Thymus (tissue), 11 donors: ENCODE measurements around the gene TNS3. TPM values are rescaled to one million over a fixed set of nuclear protein-coding genes. Genes with fewer than 3 reads are reported as not detected.
A peak's percentile ranks its signal among the peaks of the same experiment; 100 is the strongest.

ENCODE experiments used
- DNase-seq, 9 donors: peaks; one replicate each; pipeline ENCODE4 v3.0.0-alpha.2; 2013; ENCODE audit warnings: low spot score in 9 of 9, low read depth in 6 of 9, missing footprints in 1 of 9
- H3K27ac ChIP-seq, 2 donors: one replicate each; pipeline ENCODE4 v1.5.1; 2013; ENCODE audit warnings: control low read depth in 1 of 2, low read depth in 1 of 2, low read length in 1 of 2, mild to moderate bottlenecking in 1 of 2, moderate library complexity in 1 of 2
- H3K27me3 ChIP-seq, 2 donors: one replicate each; pipeline ENCODE4 v1.5.1; 2013; ENCODE audit warnings: low read length in 1 of 2; ENCODE audit not compliant: control insufficient read depth in 2 of 2, insufficient read depth in 1 of 2
- H3K36me3 ChIP-seq, 2 donors: one replicate each; pipeline ENCODE4 v1.5.1; 2013; ENCODE audit warnings: low read length in 1 of 2, mild to moderate bottlenecking in 1 of 2, moderate library complexity in 1 of 2; ENCODE audit not compliant: control insufficient read depth in 2 of 2, insufficient read depth in 2 of 2
- H3K4me1 ChIP-seq, 2 donors: one replicate each; pipeline ENCODE4 v1.5.1; 2013; ENCODE audit warnings: low read length in 2 of 2; ENCODE audit not compliant: control insufficient read depth in 2 of 2, insufficient read depth in 2 of 2
- H3K4me3 ChIP-seq, 2 donors: one replicate each; pipeline ENCODE4 v1.5.1; 2013; ENCODE audit warnings: low read length in 2 of 2, control low read depth in 1 of 2, mild to moderate bottlenecking in 1 of 2
- H3K9me3 ChIP-seq, 2 donors: one replicate each; pipeline ENCODE4 v1.5.1; 2013; ENCODE audit warnings: low read length in 1 of 2, mild to moderate bottlenecking in 1 of 2; ENCODE audit not compliant: control insufficient read depth in 2 of 2, insufficient read depth in 1 of 2
- WGBS: extraction: QIAGEN DNeasy Blood & Tissue Kit; methylation state at CpG from one replicate; pipeline ENCODE4 v1.1.7; 2013; 5-methylcytosine and 5-hydroxymethylcytosine counted together
- polyA plus RNA-seq: library from polyadenylated mRNA; stranded (reverse); fragments of 200-250 nt; gene quantifications from one replicate; pipeline ENCODE4 v1.2.3, GENCODE V29; 2013
- total RNA-seq: library from RNA; stranded (reverse); fragments of 120-200 nt; gene quantifications from one replicate; pipeline ENCODE4 v1.2.4, GENCODE V29; 2013
- donor health status: healthy.

Gene TNS3
- total and polyA plus RNA-seq, 2 donors = 5.9 to 6.2 TPM

DNA sequence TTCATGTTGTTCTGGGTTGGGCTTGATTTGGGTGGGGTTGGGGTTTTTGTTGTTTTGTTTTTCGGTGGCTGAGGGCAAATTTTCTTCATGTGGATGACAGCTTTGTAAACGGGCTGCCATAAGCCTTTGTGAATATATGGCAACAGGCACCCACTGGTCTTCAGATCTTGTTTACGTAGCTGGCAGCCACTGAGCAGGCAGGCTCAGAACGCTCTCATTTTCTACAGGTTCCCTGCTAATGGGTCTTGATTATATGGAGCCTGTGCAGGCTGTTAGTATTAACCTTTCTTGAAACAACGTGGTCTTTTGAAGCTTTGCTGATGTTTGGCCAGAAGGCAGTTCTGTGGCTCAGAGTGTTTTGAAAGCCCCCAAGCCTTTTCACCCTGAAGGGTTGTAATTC, 199.7 kb downstream of the TNS3 start:
- WGBS = 87% methylated on average over 5 of the region's 5 CpGs
- no peaks in the 10 kb centered on the region for H3K36me3 ChIP-seq
- no peak overlapping the region for H3K27ac ChIP-seq
- H3K27me3 ChIP-seq = no peaks in the 10 kb centered on the region
- H3K9me3 ChIP-seq = no peaks in the 10 kb centered on the region
- H3K4me1 ChIP-seq = peaks cover 0 to 3% of the 10 kb centered on the region in 2 donors
- DNase-seq = no peak
- no peak overlapping the region for H3K4me3 ChIP-seq

DNA sequence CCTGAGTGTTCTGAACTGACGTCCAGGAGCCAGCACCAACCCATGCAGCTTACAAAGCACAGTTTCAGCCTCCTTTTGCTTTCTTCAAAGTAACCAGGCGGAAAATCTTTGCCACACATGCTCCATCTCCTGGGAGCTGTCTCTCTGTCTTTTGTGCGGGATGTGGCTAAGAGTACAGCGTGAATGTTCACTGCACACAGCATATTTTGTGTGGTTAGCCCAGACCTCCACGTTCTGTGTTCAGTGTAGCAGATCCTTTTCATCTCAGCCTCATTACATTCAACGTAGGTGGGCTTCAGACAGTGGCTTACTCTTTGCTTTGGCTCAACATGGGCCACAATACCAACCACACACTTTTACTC, 200.8 kb downstream of the TNS3 start:
- peaks cover 0 to 3% of the 10 kb centered on the region in 2 donors for H3K4me1 ChIP-seq
- H3K27me3 ChIP-seq = no peaks in the 10 kb centered on the region
- H3K4me3 ChIP-seq = no peak overlapping the region
- 72% methylated on average over 6 of the region's 6 CpGs for WGBS
- no peaks in the 10 kb centered on the region for H3K9me3 ChIP-seq
- peak in 1 of 9 donors; percentile 32 for DNase-seq
- no peak overlapping the region for H3K27ac ChIP-seq
- H3K36me3 ChIP-seq = no peaks in the 10 kb centered on the region

DNA sequence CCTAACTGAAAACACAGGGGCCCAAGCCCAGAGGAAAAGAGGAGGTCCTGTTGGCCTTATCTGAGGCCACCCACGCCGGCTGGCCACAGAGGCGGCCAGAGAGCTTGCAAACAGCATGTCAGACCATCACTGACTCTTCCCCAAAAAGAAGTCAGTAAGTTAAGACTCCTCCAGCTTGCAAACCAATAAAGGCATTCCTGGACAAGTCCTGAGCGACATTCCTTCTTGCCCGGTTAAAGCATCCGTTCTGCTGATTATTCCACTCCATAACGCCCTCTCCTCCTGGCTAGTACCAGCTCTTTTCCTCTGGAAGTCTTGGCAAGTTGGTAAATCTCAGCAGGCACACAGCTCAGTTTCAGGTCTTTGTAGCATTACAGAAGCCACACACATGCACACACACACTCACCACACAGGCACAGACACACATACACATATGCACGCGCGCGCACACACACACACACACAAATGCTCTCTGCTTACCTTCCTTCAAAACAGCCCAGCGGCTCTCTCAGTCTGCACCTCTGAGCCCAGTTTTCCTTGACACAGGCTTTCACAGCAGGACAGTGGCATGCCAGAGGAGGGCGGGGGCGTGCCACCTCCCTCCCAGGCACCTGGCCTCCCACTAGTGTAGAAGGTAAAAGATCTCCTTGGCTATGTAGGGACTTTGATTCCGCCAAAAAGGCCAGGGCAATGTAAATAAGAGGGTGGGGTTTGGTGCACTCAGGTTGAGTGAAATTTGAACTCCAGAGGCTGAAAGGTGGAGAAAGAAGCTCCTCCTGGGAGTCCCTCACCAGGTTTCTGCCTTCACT, 201.4 kb downstream of the TNS3 start:
- Histone ChIP-seq H3K27ac (peak overlapping the region in 1 of 2 donors; percentile 25), H3K36me3 (no peaks in the 10 kb centered on the region), H3K4me1 (peaks cover 0 to 3% of the 10 kb centered on the region in 2 donors), H3K4me3 (no peak overlapping the region), H3K27me3 (no peaks in the 10 kb centered on the region), H3K9me3 (no peaks in the 10 kb centered on the region)
- whole genome bisulfite sequencing = 95% methylated on average over 15 of the region's 15 CpGs
- DNase-seq = no peak

DNA sequence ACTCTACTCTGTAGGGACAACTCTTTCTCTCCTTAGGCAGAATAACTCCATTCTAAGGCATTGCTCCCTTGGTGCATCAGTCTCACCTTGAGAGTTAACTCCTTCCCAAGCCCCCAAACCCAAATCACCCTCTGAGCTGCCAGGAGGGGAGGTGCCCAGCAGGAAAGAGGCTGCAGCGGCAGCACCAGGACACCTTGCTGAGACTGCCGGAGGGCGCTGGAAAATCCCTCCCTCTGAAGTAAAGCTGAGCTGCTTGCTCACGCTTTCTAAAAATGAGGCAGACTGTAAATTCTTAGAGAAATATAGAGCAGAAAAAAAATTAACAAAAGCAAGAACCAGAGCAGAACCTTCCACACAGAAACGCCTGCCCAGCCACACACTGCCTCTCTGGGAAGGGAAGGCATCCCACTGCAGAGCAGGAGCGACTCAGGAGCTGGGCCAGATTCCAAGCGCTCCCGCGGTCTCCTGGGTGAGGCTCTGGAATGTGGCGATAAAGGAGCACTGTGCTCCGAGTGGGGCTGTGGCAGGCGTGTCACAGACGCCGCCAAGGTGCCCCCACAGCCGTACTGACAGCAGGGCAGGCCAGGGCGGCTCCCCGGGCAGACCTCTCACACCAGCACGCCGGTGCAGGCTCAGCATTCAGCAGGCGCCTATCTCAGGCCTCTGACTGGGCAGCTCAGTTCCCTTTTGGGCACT, 202.1 kb downstream of the TNS3 start:
- Histone ChIP-seq H3K36me3 (no peaks in the 10 kb centered on the region), H3K9me3 (no peaks in the 10 kb centered on the region), H3K4me3 (no peak overlapping the region), H3K4me1 (peaks cover 0 to 3% of the 10 kb centered on the region in 2 donors), H3K27ac (peak overlapping the region in 1 of 2 donors; percentile 25), H3K27me3 (no peaks in the 10 kb centered on the region)
- WGBS = 91% methylated on average over 20 of the region's 20 CpGs
- no peak for DNase-seq

DNA sequence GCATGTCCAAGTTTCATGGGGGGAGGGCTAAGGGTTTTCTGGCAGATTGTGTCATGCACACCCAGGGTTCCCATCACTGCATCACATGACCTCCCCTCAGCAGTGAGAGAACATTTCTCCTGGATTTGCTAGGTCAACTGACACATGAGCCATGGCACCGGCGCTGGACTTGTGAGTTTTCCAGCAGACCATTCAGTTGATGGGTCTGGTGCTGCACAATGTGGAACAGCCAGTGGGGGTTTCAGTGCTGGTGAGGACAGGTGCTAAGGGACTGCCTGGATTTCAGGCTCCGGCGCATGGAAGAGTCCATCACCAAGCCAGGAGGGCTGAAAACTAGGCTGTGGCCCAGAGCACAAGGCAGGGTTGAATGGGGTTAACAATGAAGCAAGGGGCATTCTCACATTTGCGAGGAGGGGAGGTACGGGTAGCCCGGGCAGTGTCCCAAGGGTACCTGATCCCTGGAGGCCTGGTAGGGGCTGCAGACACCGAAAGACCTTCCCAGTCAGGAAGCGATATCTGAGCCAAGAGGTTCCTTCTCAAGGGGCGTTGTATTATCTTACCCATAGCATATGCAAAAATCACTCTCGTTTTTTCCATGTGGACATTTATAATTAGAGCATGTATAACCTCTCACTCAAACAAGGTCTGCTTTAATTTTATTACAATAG, 203.0 kb downstream of the TNS3 start:
- no peaks in the 10 kb centered on the region for H3K9me3 ChIP-seq
- no peaks in the 10 kb centered on the region for H3K27me3 ChIP-seq
- WGBS = 93% methylated on average over 11 of the region's 11 CpGs
- H3K4me1 ChIP-seq = peaks cover 0 to 3% of the 10 kb centered on the region in 2 donors
- H3K4me3 ChIP-seq = no peak overlapping the region
- H3K36me3 ChIP-seq = no peaks in the 10 kb centered on the region
- DNase-seq = no peak
- H3K27ac ChIP-seq = no peak overlapping the region

DNA sequence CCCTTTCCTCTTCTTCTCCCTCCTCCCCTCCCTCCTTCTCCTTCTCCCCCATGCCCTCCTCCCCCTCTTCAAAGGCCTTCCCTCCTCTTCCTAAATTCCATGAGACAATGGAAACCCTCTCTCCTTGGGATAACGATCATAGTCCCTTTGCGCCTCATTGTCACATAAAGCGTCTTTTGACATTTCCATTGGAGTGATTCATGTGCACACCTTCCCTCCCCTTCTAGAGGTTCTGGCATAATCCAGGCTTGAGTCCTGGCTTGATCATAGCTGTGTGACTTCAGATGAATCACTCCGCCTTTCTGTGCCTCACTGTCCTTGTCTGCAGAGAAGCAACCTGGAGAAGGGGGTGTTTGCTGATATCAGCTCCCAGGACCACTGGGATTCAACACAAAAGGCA, 204.2 kb downstream of the TNS3 start:
- Histone ChIP-seq H3K36me3 (no peaks in the 10 kb centered on the region), H3K4me3 (no peak overlapping the region), H3K27ac (no peak overlapping the region), H3K4me1 (peaks cover 0 to 3% of the 10 kb centered on the region in 2 donors), H3K9me3 (no peaks in the 10 kb centered on the region), H3K27me3 (no peaks in the 10 kb centered on the region)
- 95% methylated on average over 4 of the region's 4 CpGs for WGBS
- DNase-seq = no peak

DNA sequence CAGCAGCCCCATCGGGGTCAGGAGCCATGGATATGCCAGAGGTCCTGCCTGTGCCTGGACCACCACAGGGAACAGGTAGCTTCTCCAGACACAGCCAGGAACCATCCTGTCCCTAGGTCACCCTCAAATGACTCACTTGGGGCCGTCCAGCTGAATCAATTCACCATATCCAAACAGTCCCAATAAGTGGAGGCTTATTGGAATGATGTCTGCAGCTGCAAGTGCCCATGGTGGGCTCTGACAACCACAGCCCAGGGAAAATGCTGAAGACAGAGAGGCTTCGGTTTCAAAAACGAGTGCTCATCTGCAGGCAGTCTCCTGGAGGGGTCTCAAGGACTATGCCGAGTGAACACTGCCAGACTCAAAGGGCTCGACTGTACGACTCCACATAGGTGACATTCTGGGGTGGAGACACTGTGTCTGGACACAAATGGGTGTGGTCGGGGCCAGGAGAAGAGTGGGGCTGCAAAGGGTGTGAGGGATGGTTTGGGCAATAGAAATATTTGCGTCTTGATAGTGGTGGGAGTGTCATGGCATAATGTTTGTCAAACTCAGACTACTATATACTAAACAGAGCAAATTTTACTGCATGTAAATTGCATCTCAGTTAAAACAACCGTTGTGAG, 204.8 kb downstream of the TNS3 start:
- no peak for DNase-seq
- no peak overlapping the region for H3K27ac ChIP-seq
- H3K36me3 ChIP-seq = no peaks in the 10 kb centered on the region
- no peak overlapping the region for H3K4me3 ChIP-seq
- 95% methylated on average over 10 of the region's 10 CpGs for WGBS
- peaks cover 0 to 3% of the 10 kb centered on the region in 2 donors for H3K4me1 ChIP-seq
- no peaks in the 10 kb centered on the region for H3K27me3 ChIP-seq
- H3K9me3 ChIP-seq = no peaks in the 10 kb centered on the region

DNA sequence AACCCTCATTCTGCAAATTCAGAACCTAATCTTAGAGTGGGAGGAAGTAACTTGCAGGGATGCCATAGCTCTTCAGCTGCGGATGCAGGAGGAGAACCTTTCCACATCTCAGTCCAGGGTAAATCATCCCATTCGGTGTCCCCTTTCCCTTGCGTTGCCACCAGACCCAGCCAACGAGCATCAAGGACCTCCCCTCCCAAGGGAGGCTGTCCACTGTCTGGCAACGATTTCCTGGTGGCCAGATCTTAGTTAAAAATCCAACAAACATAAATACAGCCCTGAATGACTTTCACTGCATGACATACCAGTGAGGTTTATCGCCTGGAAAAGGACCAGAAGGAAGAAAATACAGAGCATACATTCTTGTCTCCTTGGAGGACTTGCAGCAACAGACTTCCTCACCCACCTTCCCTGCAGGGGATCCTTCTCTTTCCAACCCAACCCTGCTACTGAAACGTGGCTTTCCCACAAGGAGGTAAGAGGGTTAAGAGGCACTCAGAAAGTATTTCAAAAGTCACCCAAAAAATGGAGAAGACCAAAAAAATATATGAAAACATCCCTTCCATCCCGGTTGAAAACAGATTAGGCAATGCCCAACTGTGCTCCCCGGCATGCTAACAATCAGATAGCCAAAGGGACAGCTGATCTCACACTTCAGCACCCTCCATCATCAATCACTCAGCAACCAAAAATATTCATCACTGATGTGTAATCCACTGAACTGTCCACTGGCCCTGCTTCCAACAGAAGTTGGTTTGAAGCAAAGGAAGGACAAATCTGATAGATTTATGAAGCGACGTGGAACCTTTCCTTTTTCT, 206.6 kb downstream of the TNS3 start:
- Histone ChIP-seq H3K4me1 (no peaks in the 10 kb centered on the region), H3K4me3 (no peak overlapping the region), H3K36me3 (no peaks in the 10 kb centered on the region), H3K27ac (no peak overlapping the region), H3K9me3 (no peaks in the 10 kb centered on the region), H3K27me3 (no peaks in the 10 kb centered on the region)
- no peak for DNase-seq
- WGBS = 86% methylated on average over 11 of the region's 11 CpGs
